T-helper 1 cell treated with Interleukin-12 subunit alpha and Interleukin-12 subunit beta and Interleukin-4 antibody, amounts not matched to agents 30 μg/mL and 1 μg/mL, for 36 hours (primary cell): ENCODE data around the gene TEX14.

Source experiments
- H3K27ac Mint-ChIP-seq: one replicate; pipeline ENCODE4 v1.8.0; 2021; ENCODE audit warnings: mild to moderate bottlenecking, mixed read lengths
- H3K27me3 Mint-ChIP-seq: one replicate; pipeline ENCODE4 v1.8.0; 2021; ENCODE audit warnings: low read depth, mixed read lengths
- H3K36me3 Mint-ChIP-seq: one replicate; pipeline ENCODE4 v1.8.0; 2021; ENCODE audit warnings: low read depth, mixed read lengths
- H3K4me1 Mint-ChIP-seq: one replicate; pipeline ENCODE4 v1.8.0; 2021; ENCODE audit warnings: low read depth, mixed read lengths
- H3K4me3 Mint-ChIP-seq: one replicate; pipeline ENCODE4 v1.8.0; 2021; ENCODE audit warnings: mild to moderate bottlenecking, moderate library complexity, mixed read lengths
- H3K9me3 Mint-ChIP-seq: one replicate; pipeline ENCODE4 v1.8.0; 2021; ENCODE audit warnings: mixed read lengths

Gene TEX14

GRCh38 chr17:58641887-58642311 lies 49.9 kb downstream of the TEX14 start:
- no peak overlapping the region for H3K27ac Mint-ChIP-seq
- H3K9me3 Mint-ChIP-seq = no peaks in the 10 kb centered on the region
- H3K4me3 Mint-ChIP-seq = no peak overlapping the region
- H3K27me3 Mint-ChIP-seq = no peaks in the 10 kb centered on the region
- peaks cover 9% of the 10 kb centered on the region for H3K4me1 Mint-ChIP-seq
- H3K36me3 Mint-ChIP-seq = no peaks in the 10 kb centered on the region

- no peaks in the 10 kb centered on the region for H3K27me3 Mint-ChIP-seq
Observed at GRCh38 chr17:58640202-58640601, 51.6 kb downstream of the TEX14 start.

GRCh38 chr17:58639681-58640080 lies 52.2 kb downstream of the TEX14 start:
- no peak overlapping the region for H3K27ac Mint-ChIP-seq
- peaks cover 4% of the 10 kb centered on the region for H3K4me1 Mint-ChIP-seq
- H3K9me3 Mint-ChIP-seq = no peaks in the 10 kb centered on the region
- no peak overlapping the region for H3K4me3 Mint-ChIP-seq
- no peaks in the 10 kb centered on the region for H3K27me3 Mint-ChIP-seq
- H3K36me3 Mint-ChIP-seq = no peaks in the 10 kb centered on the region

More at GRCh38 chr17:58640202-58640601, 51.6 kb downstream of the TEX14 start:
- Mint-ChIP-seq H3K9me3 (no peaks in the 10 kb centered on the region), H3K27ac (no peak overlapping the region), H3K4me3 (no peak overlapping the region), H3K36me3 (no peaks in the 10 kb centered on the region), H3K4me1 (peaks cover 4% of the 10 kb centered on the region)

GRCh38 chr17:58637011-58637570 lies 54.8 kb downstream of the TEX14 start:
- no peak overlapping the region for H3K4me3 Mint-ChIP-seq
- no peak overlapping the region for H3K27ac Mint-ChIP-seq
- H3K36me3 Mint-ChIP-seq = no peaks in the 10 kb centered on the region
- H3K9me3 Mint-ChIP-seq = no peaks in the 10 kb centered on the region
- peaks cover 4% of the 10 kb centered on the region for H3K4me1 Mint-ChIP-seq
- no peaks in the 10 kb centered on the region for H3K27me3 Mint-ChIP-seq

- Mint-ChIP-seq H3K27me3 (no peaks in the 10 kb centered on the region), H3K4me1 (peaks cover 9% of the 10 kb centered on the region), H3K4me3 (peak overlapping the region; percentile 21), H3K36me3 (no peaks in the 10 kb centered on the region), H3K27ac (peak overlapping the region; percentile 74), H3K9me3 (no peaks in the 10 kb centered on the region)
Observed at GRCh38 chr17:58632324-58633314, 59.2 kb downstream of the TEX14 start.

GRCh38 chr17:58631523-58632323 lies 60.1 kb downstream of the TEX14 start:
- Mint-ChIP-seq H3K36me3 (no peaks in the 10 kb centered on the region), H3K27me3 (no peaks in the 10 kb centered on the region), H3K4me1 (peaks cover 9% of the 10 kb centered on the region), H3K9me3 (no peaks in the 10 kb centered on the region), H3K4me3 (no peak overlapping the region), H3K27ac (no peak overlapping the region)

GRCh38 chr17:58630883-58631522 lies 60.8 kb downstream of the TEX14 start:
- Mint-ChIP-seq H3K27me3 (no peaks in the 10 kb centered on the region), H3K27ac (no peak overlapping the region), H3K4me3 (peak overlapping the region; percentile 29), H3K36me3 (no peaks in the 10 kb centered on the region), H3K9me3 (no peaks in the 10 kb centered on the region), H3K4me1 (peaks cover 9% of the 10 kb centered on the region)

- Mint-ChIP-seq H3K27ac (no peak overlapping the region), H3K27me3 (no peaks in the 10 kb centered on the region), H3K36me3 (no peaks in the 10 kb centered on the region), H3K4me3 (no peak overlapping the region), H3K9me3 (no peaks in the 10 kb centered on the region), H3K4me1 (peaks cover 5% of the 10 kb centered on the region)
Observed at GRCh38 chr17:58626905-58627304, 64.9 kb downstream of the TEX14 start.

GRCh38 chr17:58624751-58625150 lies 67.1 kb downstream of the TEX14 start:
- no peak overlapping the region for H3K27ac Mint-ChIP-seq
- no peaks in the 10 kb centered on the region for H3K9me3 Mint-ChIP-seq
- H3K36me3 Mint-ChIP-seq = no peaks in the 10 kb centered on the region
- no peaks in the 10 kb centered on the region for H3K4me1 Mint-ChIP-seq
- no peak overlapping the region for H3K4me3 Mint-ChIP-seq
- H3K27me3 Mint-ChIP-seq = no peaks in the 10 kb centered on the region

GRCh38 chr17:58621174-58621573 lies 70.7 kb downstream of the TEX14 start:
- Mint-ChIP-seq H3K4me3 (no peak overlapping the region), H3K36me3 (no peaks in the 10 kb centered on the region), H3K9me3 (no peaks in the 10 kb centered on the region), H3K4me1 (peaks cover 1% of the 10 kb centered on the region), H3K27me3 (no peaks in the 10 kb centered on the region), H3K27ac (no peak overlapping the region)

GRCh38 chr17:58618336-58618735 lies 73.5 kb downstream of the TEX14 start:
- no peak overlapping the region for H3K4me3 Mint-ChIP-seq
- H3K9me3 Mint-ChIP-seq = no peaks in the 10 kb centered on the region
- H3K27ac Mint-ChIP-seq = no peak overlapping the region
- no peaks in the 10 kb centered on the region for H3K36me3 Mint-ChIP-seq
- no peaks in the 10 kb centered on the region for H3K27me3 Mint-ChIP-seq
- H3K4me1 Mint-ChIP-seq = peaks cover 14% of the 10 kb centered on the region

GRCh38 chr17:58617563-58617962 lies 74.3 kb downstream of the TEX14 start:
- Mint-ChIP-seq H3K4me1 (peaks cover 14% of the 10 kb centered on the region), H3K36me3 (no peaks in the 10 kb centered on the region), H3K27me3 (no peaks in the 10 kb centered on the region), H3K4me3 (no peak overlapping the region), H3K27ac (no peak overlapping the region), H3K9me3 (no peaks in the 10 kb centered on the region)

GRCh38 chr17:58615768-58616659 lies 75.8 kb downstream of the TEX14 start:
- H3K27ac Mint-ChIP-seq = no peak overlapping the region
- H3K36me3 Mint-ChIP-seq = no peaks in the 10 kb centered on the region
- peaks cover 14% of the 10 kb centered on the region for H3K4me1 Mint-ChIP-seq
- H3K4me3 Mint-ChIP-seq = no peak overlapping the region
- no peaks in the 10 kb centered on the region for H3K27me3 Mint-ChIP-seq
- H3K9me3 Mint-ChIP-seq = no peaks in the 10 kb centered on the region
